ENCODE data around the gene CD248.
"Not testable (repeated sequence)": the region's sequence is repeated elsewhere in the genome, so short reads cannot be mapped to it uniquely, and the experiment has no call there.

CD248 gene

GRCh38 chr11:66316849-66317251 lies at the start of gene CD248:
Gene CD248 (minus strand): TSS chr11:66317044. CDS start chr11:66317027, 17 bp downstream.
- no peak for DNase-seq (ENCODE audit: low read depth in 2 of 2)

GRCh38 chr11:66365711-66366619 lies 49.1 kb upstream of the CD248 start:
- no peak for DNase-seq (ENCODE audit: low read depth in 2 of 2)

GRCh38 chr11:66365166-66365565 lies 48.3 kb upstream of the CD248 start:
- DNase-seq (ENCODE audit: low read depth in 2 of 2), result no peak

- DNase-seq (ENCODE audit: low read depth in 2 of 2), result peak; percentile 43 to 80
These were observed 47.1 kb upstream of the CD248 start for GRCh38 chr11:66363805-66364535.

- no peak for DNase-seq (ENCODE audit: low read depth in 2 of 2)
These were observed 46.4 kb upstream of the CD248 start for GRCh38 chr11:66363187-66363601.

GRCh38 chr11:66362481-66363147 lies 45.8 kb upstream of the CD248 start:
- DNase-seq (ENCODE audit: low read depth in 2 of 2), result no peak

GRCh38 chr11:66361502-66361941 lies 44.7 kb upstream of the CD248 start:
- no peak for DNase-seq (ENCODE audit: low read depth in 2 of 2)

GRCh38 chr11:66360406-66361073 lies 43.7 kb upstream of the CD248 start:
- no peak for DNase-seq (ENCODE audit: low read depth in 2 of 2)

GRCh38 chr11:66359662-66360087 lies 42.8 kb upstream of the CD248 start:
- DNase-seq (ENCODE audit: low read depth in 2 of 2), result no peak

- DNase-seq (ENCODE audit: low read depth in 2 of 2), result not testable (repeated sequence)
These were observed 33.9 kb upstream of the CD248 start for GRCh38 chr11:66350560-66351235.

- DNase-seq (ENCODE audit: low read depth in 2 of 2), result no peak
These were observed 32.2 kb upstream of the CD248 start for GRCh38 chr11:66349084-66349386.

GRCh38 chr11:66347425-66348276 lies 30.8 kb upstream of the CD248 start, which contains the start of gene B4GAT1:
Gene B4GAT1 (minus strand): TSS chr11:66347629. CDS start chr11:66347545, 84 bp downstream.
- DNase-seq (ENCODE audit: low read depth in 2 of 2), result peak; percentile 82 to 88

GRCh38 chr11:66346476-66347424 lies 29.9 kb upstream of the CD248 start:
- no peak for DNase-seq (ENCODE audit: low read depth in 2 of 2)

- no peak for DNase-seq (ENCODE audit: low read depth in 2 of 2)
These were observed 28.4 kb upstream of the CD248 start for GRCh38 chr11:66345316-66345649.

GRCh38 chr11:66344550-66345315 lies 27.9 kb upstream of the CD248 start, which contains the start of gene BRMS1:
Gene BRMS1 (minus strand): TSS chr11:66345104. CDS start chr11:66342234, 2,870 bp downstream.
- peak; percentile 90 to 97 for DNase-seq (ENCODE audit: low read depth in 2 of 2)

GRCh38 chr11:66343176-66343575 lies 26.3 kb upstream of the CD248 start:
- no peak for DNase-seq (ENCODE audit: low read depth in 2 of 2)

GRCh38 chr11:66341502-66342126 lies 24.8 kb upstream of the CD248 start:
- no peak for DNase-seq (ENCODE audit: low read depth in 2 of 2)
